Stimulated activated CD4-positive, alpha-beta T cell treated with anti-CD3 and anti-CD28 coated beads, Interleukin-12 subunit alpha, Interleukin-12 subunit beta, amount 100 ng/mL, for 4 hours (primary cell): ENCODE data around the gene BMP6.
"Not testable (repeated sequence)": the region's sequence is repeated elsewhere in the genome, so short reads cannot be mapped to it uniquely, and the experiment has no call there.

Experiments used
- DNase-seq: peaks from one replicate; pipeline ENCODE4 v3.0.0-alpha.2; 2020

Gene BMP6

DNA sequence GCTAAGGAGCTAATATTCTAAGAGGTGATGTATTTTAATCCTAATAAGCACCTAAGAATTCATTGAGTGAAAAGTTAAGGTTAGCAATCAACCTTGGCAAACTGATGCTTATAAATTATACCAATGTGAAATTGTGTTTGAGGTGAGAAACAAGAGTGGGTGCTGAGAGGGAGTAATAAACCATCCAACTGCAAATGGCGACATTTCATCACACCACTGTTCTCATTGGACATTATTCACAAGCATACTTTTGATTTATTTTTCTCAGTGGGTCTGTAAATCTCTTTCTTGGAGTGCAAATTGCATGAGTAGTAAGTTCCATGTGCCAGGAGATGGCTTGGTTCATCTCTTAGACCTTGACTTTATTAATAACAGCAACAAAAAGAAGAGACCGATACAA lies 71.5 kb downstream of the BMP6 start:
- no peak for DNase-seq

DNA sequence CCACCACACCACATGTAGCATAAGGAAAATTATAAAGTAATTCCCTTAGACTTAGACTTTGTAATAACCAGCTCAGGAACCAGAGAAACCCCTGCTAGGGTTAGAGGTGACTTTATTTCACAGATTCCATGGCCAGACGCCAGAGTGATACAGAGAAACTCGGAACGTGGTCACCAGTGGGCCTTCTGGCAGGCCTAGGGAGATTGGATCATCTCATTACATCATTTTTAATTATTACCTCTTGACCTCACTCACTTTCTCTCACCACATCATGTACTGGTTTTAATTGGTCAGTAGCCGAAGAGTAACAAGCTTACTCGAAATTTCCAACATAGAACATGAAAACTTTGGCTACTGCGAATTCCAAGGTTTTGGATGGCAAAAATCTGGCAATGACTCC lies 72.9 kb downstream of the BMP6 start:
- no peak for DNase-seq

DNA sequence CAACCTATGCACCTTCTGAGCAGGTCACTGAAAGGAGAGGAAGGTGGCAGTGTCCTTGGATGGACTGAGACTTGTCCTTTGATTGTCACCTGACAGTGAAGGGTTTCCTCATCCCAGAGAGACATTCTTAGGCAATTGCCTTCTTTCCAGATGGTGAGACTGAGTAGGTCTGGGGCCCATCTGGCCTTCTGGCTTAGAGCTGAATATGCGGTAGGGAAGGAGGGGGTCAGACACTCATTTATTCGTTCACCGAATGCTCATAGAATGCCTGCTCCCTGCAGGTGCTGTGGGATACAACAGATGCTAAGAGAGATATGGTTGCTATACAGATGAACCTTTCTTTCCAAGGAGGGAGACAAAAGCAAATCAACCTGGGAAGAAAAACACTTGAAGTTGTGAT lies 76.8 kb downstream of the BMP6 start:
- no peak for DNase-seq

DNA sequence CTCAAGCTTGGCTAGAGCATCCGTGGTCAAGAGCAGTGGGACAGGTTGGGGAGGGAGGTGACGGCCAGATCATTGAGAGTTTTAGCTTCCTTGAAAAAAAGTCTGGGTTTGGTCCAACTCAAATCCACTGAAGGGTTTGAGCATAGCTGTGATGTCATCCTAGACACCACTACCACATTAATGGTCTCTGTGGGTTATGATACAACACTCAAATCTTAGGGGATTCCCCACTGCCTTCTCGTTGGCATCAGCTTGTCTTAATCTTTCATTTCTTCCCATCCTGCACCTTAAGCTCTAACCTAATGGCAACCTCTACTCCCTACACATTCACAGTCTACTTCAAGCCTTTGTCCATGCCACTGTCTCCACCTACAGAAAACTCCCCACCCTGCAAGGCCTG lies 77.3 kb downstream of the BMP6 start:
- DNase-seq: no peak

DNA sequence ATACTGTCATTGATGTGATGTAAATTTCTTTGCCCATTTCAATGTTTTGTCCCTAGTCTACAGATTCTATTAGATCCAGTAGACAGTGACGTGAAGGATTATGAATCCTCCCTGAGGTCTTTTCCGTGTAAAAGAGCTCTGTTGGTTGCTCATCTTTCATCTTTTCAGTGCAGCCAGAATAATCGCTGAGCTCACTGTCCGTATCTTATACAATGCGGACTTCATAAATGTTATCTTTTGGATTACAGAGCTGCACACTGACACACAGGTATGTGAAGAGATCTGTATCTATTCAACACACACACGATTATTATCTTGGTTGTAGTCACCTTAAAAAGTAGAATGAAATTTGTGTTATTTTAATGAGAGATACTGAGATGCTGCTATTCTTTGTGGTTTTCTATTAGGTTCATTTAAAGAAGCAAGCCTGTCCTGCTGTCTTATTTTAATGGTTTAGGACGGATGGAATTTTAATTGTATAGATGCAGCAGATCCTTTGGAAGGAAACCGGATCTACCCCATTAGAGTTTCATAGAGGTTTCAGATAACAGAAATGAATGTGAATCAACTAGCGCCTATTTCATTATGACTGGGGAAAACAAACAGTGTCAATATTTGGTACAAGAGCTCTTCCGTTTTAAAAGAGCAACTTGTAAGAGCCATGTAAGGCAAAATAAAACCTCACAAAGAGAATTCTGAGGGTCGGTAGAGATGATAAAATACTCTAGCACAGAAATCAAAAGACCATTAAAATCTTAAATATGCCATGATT lies 79.4 kb downstream of the BMP6 start:
- DNase-seq: no peak

DNA sequence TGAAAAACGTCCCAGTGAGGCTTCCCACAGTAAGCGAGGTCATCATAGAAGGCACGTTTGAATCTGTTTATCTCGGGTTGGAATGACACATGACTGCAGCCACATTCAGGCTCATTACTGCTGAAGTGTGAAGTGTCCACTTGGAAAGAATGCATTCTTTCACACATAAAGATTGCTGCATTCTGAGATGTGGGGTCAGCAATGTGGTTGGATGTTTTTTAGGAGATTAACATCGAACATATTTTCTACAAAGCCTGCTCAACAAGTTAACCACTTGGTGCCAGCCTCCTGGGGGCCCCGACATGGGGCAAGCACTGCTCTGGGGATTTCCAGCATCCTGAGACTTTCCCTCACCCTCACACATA lies 79.9 kb downstream of the BMP6 start:
- no peak for DNase-seq

DNA sequence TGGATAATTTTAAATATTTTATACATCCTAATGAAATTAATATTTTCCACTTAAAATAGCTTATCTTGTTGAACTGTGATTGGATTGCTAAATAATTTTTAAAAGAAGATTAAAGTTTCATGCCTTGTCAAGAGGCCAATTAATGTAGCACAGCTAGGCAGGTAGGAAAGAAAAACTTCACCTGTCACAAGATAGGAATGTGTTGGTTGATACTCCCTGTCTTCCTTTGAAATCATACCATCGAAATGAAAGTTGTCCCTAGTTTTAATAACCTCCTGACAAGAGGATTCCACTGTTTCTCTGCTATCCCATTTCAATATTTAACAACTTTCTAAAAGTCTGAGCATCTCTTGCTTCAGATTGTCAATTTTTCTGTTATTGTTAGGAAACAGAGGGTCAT lies 80.8 kb downstream of the BMP6 start:
- no peak for DNase-seq

DNA sequence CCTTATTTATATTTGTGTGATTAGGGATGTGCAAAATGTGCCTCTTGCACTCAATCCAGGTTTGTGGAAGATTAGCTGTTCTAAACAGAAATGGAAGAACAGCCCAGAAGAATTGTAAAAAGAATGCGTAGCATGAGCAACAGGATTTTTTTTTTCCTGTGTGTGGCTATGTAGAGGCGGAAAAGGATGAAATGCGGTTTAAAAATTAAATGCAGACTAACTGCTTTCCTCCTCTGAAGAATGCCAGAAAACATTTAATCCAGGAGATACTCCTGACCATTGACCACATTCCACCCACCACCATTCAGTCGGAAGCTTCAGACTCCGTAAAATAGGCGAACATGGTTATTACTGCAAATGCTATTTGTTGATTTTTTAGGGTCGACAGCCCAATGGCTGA lies 83.4 kb downstream of the BMP6 start:
- no peak for DNase-seq

DNA sequence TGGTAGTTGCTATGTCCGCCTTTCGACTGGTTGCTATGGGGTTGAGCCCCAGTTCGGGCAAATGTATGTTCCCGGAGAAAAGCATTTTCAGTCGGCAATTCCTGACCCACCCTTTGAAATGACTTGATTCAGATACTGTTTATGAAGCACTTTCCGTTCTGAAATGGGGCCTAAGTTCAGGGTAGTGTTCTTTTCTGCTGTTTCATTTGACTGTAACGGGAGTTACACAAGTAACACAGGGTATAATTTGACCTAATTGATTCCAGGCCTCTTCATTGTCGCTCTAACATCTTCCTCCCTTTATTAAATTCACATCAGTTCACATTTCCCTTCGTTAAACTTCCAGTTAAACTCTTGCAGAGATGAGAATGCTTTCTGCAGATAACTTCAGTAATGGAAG lies 85.5 kb downstream of the BMP6 start:
- no peak for DNase-seq

DNA sequence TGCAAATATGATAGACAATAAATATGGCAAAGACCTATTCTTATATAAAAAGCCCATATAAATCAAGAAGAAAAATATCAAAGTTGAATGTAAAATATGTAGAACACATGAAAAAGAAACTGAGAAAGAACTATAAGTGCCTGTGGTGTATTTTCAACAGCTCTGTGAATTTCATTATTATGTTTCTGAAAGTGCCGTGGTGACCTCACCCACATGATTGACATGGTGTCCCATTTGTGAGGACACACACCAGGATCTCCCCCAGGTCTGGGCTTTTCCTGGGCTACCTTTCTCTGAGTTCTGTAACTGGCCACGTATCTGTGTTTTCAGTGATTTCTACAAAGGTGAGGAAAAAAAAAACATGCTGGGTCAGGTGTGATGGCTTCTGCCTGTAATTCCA lies 86.7 kb downstream of the BMP6 start:
- no peak for DNase-seq

DNA sequence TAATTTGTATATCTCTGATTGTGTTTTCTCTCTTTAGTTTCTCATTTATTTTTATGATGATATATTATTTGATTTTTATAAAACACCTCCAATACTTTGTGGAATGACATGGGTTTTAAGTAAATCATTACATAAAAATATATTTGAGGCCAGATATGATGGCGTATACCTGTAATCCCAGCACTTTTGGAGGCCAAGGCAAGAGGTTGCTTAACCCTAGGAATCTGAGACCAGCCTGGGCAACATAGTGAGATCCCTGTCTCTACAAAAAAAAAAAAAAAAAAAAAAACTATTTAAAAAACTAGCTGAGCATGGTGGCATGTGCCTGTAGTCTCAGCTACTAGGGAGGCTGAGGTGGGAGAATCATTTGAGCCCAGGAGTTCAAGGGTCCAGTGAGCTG lies 87.3 kb downstream of the BMP6 start:
- no peak for DNase-seq

DNA sequence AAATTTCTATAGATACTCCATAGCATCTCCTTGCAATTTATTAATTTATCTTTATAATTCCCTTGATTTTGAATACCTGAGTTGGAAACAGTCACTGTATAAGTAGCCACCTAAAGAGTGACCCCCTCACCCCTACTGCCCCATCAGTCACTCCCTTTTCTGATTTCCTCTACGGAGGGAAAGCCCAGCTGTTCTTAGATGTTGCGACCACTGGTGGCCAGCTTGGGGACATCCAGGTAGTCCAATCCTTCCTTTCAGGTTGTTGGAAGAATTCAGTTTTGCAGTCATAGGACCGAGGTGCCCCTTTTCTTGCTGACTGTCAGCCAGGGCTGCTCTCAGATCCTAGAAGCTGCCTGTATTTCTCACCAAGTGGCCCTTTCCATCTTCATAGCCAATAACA lies 87.8 kb downstream of the BMP6 start:
- DNase-seq: no peak

DNA sequence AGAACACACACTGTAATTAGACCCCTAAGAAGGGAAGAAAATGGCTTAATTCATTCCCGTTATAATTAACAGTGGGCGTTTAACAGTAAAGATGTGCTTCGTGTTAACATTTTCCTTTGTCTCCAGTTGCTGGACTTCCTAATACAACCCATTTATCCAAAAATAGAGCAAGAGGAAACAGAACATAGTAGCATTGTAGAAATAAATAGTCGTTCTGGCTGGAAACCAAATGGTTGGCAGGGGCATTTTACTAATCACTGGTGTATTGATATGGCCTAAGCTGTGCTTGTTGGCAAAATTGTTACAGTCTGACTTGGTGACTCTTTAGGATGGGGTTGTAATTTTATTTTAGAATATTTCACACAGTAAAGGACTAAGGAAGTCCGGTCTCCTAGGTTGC lies 89.8 kb downstream of the BMP6 start:
- no peak for DNase-seq

DNA sequence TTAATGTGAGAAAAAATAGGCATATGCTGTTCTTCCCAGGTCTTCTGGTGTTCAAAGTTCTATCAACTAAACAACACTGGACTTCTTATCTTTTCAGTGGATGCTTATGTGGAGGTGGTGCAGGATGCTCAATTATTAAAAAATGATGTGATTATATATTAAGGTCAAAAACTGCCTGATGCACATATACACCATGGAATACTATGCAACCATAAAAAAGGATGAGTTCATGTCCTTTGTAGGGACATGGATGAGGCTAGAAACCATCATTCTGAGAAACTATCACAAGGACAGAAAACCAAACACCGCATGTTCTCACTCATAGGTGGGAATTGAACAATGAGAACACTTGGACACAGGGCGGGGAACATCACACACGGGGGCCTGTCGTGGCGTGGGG lies 91.3 kb downstream of the BMP6 start:
- DNase-seq: not testable (repeated sequence)

DNA sequence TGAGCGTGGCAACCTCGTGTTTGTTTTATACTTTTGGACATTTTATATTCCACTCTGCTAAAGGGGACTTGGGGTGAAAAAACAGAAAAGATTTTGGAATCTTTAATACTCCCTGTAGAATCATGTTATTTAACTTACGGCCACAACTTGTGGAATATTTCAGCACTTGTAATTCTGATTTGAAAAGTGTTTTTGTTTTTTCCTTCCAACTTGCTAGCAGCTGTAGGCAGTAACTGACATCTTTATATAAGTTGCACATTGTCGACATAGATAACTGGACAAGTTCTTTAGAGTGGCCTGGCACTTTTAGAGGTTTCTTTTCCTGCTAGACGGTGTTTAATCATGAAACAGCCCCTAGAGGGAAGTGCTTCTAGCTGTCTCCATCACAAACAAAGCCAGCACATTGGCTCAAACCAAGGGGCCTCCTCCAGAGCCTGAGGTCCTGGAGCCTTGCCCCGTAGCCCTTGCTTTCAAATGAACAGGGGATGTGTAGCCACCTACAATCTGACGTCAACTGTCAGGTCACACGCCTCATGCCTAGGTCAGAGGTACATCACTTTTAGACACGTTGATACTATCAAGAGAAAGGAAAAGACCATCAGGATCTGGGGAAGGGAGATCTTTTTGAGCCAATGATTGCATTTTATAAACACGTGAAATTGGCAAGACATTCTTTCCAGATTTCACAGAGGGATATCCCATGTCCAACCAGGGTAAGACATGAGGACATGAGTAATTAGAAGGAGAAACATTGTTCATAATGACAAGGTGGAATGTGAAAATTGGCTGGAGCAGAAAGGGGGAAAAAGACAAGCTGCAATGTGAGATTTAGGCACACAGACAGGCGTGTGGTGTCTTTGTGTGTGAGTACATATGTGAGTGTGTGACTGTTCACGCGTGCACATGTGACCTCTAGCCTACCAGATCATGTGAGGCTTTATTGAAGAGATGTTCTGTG lies 92.6 kb downstream of the BMP6 start:
- DNase-seq: no peak

DNA sequence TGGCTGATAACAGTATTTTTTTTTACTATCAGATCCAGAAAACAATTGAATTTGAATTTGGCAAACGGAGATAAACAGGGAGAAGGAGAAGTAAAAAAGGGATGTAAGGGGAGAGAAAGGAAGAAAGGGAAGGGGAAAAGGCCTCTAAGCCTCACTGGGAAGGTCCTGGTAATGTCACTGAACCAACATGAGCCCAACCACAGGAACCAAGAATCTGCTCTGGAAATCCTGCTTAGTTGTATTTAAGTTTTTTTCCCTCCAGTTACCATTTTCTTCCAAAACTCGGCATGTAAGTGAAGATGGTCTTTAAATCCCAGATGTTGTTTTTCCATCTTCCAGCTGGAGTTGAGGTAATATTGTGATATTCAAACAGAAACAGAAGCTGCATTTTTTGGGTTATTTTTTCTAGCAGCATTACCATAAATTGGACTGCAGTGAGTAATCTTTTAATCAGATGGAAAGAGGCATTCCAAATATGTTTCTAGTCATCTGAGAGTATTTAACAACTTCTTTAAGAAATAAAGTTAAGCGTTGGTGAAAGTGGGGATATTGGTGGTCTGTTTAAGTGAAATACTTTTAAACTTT lies 93.6 kb downstream of the BMP6 start:
- DNase-seq: no peak

DNA sequence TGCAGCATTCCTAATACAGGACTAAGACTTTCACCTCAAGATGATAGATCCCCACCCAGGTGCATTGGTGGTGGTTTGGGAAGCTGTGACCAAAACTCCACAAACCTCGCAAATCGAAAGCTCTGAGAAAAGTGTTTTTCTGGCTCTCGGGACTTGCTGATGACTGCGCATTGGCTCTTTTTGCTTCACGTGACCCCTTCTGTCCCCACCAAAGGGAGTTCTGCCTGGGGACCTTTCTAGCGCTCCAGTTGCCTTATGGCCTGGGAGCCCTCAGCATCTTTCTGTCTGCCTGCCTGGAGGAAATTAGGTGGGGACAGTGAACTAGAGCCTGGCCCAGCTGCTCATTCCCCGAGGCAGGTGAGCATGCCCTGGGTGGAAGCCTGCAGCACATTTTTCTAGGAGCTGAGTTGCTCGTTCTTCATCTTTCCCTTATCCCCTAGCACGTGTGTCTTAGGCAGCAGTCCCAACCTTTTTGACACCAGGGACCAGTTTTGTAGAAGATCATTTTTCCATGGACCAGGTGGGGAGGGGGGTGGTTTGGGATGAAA lies 94.5 kb downstream of the BMP6 start:
- DNase-seq: no peak

DNA sequence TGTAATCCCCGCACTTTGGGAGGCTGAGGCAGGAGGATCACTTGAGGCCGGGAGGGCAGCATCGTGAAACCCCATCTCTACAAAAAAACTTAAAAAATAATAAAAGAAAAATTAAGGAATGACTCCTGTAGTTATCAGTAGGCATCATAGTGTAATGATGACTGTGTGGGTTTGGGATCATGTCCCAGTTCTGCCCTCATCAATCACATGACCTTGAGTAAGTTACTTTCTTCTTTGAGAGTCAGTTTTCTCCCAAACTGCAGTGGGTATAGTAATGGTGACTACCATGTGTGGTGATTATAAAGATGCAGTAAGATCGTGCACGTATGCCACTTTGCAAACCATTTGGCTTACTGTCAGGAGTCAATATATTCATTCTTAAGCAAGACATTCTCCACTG lies 95.5 kb downstream of the BMP6 start:
- DNase-seq: no peak

DNA sequence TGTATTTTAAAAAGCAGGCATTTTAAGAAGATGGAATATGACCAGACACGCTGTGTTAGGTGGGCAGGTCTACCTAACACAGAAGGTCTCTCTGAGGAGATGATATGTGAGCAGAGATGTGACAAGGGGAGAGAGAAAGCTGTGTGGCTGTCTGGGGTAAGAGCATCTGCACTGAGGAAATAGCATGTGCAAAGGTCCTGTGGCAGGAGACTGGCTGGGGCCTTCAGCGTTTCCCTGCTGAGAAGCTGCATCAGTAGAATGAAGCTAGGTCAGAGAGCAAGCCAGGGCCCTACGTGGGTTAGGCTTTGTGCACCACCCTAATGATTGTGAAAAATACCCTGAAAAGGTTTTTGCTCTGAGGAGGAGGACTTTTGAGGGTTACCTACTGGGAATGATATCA lies 97.7 kb downstream of the BMP6 start:
- DNase-seq: no peak

DNA sequence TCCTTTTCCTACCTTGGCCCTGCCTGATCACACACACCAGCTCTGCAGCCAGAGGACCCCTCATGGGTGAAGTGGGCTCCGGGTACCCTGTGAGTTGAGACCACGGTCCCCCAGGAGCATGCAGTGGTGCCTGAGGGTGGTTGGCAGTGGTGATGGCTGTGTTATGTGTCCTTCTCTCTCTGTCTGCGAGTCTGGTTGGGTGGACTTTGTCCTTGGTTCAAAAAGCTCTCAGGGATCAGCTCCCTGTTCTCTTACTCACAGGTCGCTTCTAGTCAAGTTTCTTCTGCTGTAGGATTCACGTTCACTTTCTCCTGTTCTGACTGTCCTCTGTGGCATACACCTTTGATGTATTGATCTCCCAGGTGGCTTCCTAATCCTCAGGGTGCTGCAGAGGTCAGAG lies 100.1 kb downstream of the BMP6 start:
- no peak for DNase-seq

DNA sequence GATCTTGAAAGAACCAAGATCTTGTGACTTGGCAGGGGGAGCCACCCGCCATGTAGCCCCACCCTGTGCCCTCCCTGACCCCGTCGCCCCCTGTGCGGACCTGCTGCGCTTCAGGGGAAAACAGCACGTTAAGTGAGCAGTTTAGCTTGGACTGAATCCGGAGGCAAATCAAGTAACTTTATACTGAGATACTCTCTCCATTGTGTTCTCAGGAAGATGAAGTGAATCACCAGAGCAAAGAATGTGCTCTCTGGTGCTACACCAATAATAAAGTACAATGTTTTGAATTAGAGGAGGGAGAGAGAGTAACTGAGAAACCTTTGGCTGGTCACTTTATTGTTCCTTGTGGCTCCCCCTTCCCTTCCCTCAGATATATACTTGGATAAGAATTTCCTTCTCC lies 101.2 kb downstream of the BMP6 start:
- DNase-seq: no peak

DNA sequence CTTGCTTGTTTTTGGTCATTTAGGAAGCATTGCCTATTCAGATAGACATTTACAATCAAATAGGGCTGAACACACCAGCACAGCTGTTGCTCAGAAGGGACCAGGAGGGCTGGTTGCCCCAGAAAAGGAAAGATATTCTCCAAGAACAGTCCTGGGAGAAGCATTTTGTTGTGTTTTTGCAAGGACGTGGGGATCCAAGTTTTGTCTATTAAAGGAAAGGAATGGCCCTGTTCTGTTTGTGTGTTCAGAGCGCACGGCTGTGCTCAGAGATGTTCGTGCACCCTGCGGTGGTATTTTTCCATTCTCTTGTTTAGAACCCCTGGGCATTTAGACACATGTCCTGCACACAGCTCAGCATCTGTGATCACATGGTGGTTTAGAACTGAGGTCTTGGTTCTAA lies 102.2 kb downstream of the BMP6 start:
- DNase-seq: no peak

DNA sequence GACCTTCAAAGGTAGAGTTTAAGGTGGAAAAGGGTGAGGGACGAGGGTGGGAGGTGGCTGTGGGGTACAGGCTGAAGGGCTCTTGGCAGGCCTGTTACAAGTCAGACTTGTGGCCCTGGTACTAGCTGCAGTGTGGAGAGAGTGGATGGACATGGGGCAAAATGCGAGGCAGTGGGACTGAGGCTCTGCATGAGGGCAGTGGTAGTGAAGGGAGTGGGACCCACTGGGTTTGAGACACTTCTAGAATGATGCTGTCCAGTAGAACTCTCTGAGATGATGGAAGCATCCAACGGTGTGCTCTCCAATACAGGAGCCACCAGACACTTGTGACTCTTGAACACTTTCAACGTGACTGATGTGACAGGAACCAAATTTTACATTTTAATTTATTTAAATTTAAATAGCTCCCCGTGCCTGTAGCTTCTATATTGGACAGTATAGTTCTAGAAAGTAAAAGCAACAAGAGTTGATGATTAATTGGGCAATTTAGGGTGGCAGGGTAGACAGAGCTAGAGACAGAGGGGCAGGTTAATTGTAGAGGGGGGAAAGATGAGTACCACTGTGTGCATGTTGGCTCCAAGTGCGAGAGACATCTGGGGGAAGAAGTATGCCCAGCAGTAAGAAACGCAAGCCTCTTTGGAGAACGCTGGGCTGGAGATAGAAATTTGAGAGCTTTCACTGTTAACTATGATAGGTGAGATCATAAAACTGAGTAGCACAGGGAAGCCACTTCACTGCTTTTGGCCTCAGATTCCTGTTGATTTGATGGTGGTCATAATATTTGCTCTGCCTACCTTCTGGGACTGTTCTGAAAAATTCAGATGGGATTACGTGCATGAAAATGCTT lies 107.2 kb downstream of the BMP6 start:
- DNase-seq: no peak
